NT2/D1 (cell line): Measurements from ENCODE around the gene ROPN1L.

Experiments
- SUZ12 ChIP-seq: IDR thresholded peaks from 2 replicates; pipeline ENCODE4 v1.6.1; 2011; ENCODE audit not compliant: insufficient read length, insufficient read depth; ENCODE audit errors: extremely low read depth
- YY1 ChIP-seq: IDR thresholded peaks from 2 replicates; pipeline ENCODE4 v1.6.1; 2011; ENCODE audit not compliant: insufficient read length, insufficient read depth
- ZNF274 ChIP-seq: IDR thresholded peaks from 2 replicates; pipeline ENCODE4 v1.6.1; 2011; ENCODE audit warnings: mild to moderate bottlenecking, low read depth, low read length

DNA sequence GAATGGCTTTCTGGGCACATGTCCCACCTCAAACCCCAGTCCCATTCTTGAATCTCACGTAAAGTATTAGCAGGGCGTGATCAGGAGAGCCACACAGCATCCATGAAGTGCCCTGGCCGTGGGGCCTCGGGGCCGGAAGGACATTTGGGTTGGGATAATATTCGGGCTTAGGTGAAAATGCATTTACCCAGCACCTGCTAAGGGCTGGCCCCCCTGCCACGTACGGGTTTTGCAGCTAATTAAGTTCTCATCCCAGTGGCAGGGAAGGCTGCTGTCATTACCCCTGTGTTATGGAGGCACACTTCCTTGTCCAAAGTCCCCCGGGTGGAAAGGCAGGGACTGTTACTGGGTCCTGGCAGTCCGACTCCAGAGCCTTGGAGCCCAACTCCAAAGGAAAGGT, 29.0 kb downstream of the ROPN1L start:
- TF ChIP-seq ZNF274 (no peak), YY1 (no peak), SUZ12 (no peak)
